ENCODE measurements around the gene RGS7.

GRCh38 chr1:241161188-241161689 lies 195.8 kb downstream of the RGS7 start:
- TF ChIP-seq, protein P1, sequence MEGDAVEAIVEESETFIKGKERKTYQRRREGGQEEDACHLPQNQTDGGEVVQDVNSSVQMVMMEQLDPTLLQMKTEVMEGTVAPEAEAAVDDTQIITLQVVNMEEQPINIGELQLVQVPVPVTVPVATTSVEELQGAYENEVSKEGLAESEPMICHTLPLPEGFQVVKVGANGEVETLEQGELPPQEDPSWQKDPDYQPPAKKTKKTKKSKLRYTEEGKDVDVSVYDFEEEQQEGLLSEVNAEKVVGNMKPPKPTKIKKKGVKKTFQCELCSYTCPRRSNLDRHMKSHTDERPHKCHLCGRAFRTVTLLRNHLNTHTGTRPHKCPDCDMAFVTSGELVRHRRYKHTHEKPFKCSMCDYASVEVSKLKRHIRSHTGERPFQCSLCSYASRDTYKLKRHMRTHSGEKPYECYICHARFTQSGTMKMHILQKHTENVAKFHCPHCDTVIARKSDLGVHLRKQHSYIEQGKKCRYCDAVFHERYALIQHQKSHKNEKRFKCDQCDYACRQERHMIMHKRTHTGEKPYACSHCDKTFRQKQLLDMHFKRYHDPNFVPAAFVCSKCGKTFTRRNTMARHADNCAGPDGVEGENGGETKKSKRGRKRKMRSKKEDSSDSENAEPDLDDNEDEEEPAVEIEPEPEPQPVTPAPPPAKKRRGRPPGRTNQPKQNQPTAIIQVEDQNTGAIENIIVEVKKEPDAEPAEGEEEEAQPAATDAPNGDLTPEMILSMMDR (IDR thresholded peaks at IDR 0.05): no peak
- no peak for TF ChIP-seq POLR2A (IDR thresholded peaks at IDR 0.05)

All from thyroid gland (tissue), 4 donors.